HCT116 (cell line): ENCODE measurements around the gene VWA5B1. TPM values are rescaled to one million over a fixed set of nuclear protein-coding genes. Genes with fewer than 3 reads are reported as not detected.

Source experiments
- ATAC-seq: fragments of 200-7000 bp; cut with Tn5 transposase; 2 replicates; pipeline ENCODE4 v1.9.1; 2020; ENCODE audit warnings: mild to moderate bottlenecking, moderate library complexity
- BruUV-seq: library from RNA; stranded (reverse); fragments of 400-500 nt; replicated peaks from 2 replicates; lab custom pipeline; 2021; lab: Mats Ljungman, UMichigan
- CTCF ChIA-PET: fragments of 300-600 bp; sonication (Branson Sonifier 250); formaldehyde crosslinking; loops from one replicate; lab custom pipeline; 2021; ENCODE audit warnings: antibody characterized with exemption; lab: Charles Lee
- POLR2A ChIA-PET: fragments of 300-600, 350-600 bp; sonication (Branson Sonifier 250); formaldehyde crosslinking; loops from one replicate; lab custom pipeline; 2021; ENCODE audit warnings: antibody characterized with exemption; lab: Charles Lee
- RAD21 ChIA-PET, 2 experiments: fragments of 300-600 bp; sonication (Branson Sonifier 250); formaldehyde crosslinking; loops; one replicate each; lab custom pipeline; 2023; ENCODE audit warnings: low total read pairs in 2 of 2; ENCODE audit not compliant: uncharacterized antibody in 2 of 2, unreplicated experiment in 2 of 2, low non-redundant PET in 1 of 2; lab: Charles Lee
- DNase-seq: peaks from one replicate; pipeline ENCODE4 v3.0.0-alpha.2; 2010; ENCODE audit warnings: low read depth, low spot score
- H2AFZ ChIP-seq: fragments of 200-600 bp; shearing (Covaris generic), sonication (generic); 2 replicates; pipeline ENCODE4 v1.6.1; 2017; ENCODE audit warnings: low read depth, mixed run types, mixed read lengths, antibody characterized with exemption, low read length; ENCODE audit not compliant: poor library complexity, severe bottlenecking
- H3K27ac ChIP-seq: 2 replicates; pipeline ENCODE4 v1.5.1; 2012; ENCODE audit warnings: low read depth, low read length
- H3K27me3 ChIP-seq: fragments of 200-600 bp; sonication (generic); 2 replicates; pipeline ENCODE4 v1.6.1; 2016; ENCODE audit warnings: mixed run types, low read length, mixed read lengths; ENCODE audit not compliant: insufficient read depth
- H3K36me3 ChIP-seq, 2 experiments: fragments of 200-500 bp in 1 of 2; fragments of 200-600 bp in 1 of 2; sonication (Bioruptor generic) in 1 of 2; sonication (generic) in 1 of 2; 2 replicates each; pipeline versions ENCODE4 v1.5.1 to v1.6.1; 2014 to 2016; ENCODE audit warnings: low read length in 2 of 2, inconsistent platforms in 1 of 2, mixed read lengths in 1 of 2, mixed run types in 1 of 2; ENCODE audit not compliant: insufficient read depth in 2 of 2, control insufficient read depth in 1 of 2
- H3K4me1 ChIP-seq, 2 experiments: fragments of 200-600 bp in 1 of 2; sonication (generic) in 1 of 2; 2 replicates each; pipeline versions ENCODE4 v1.5.1 to v1.6.1; 2012 to 2017; ENCODE audit warnings: low read length in 2 of 2, inconsistent platforms in 1 of 2, mild to moderate bottlenecking in 1 of 2, mixed read lengths in 1 of 2, mixed run types in 1 of 2, moderate library complexity in 1 of 2; ENCODE audit not compliant: insufficient read depth in 2 of 2, control insufficient read depth in 1 of 2
- H3K4me2 ChIP-seq: fragments of 200-600 bp; sonication (generic); 2 replicates; pipeline ENCODE4 v1.6.1; 2017; ENCODE audit warnings: mixed run types, low read length, mixed read lengths
- H3K4me3 ChIP-seq, 2 experiments: fragments of 200-600 bp in 1 of 2; sonication (generic) in 1 of 2; replicated peaks in 1 of 2; 2 replicates each; pipeline ENCODE4 v1.5.1; 2011 to 2016; ENCODE audit warnings: low read length in 2 of 2, control low read depth in 1 of 2, low read depth in 1 of 2, mild to moderate bottlenecking in 1 of 2, mixed read lengths in 1 of 2, mixed run types in 1 of 2
- H3K79me2 ChIP-seq: fragments of 200-600 bp; sonication (generic); 2 replicates; pipeline ENCODE4 v1.6.1; 2017; ENCODE audit warnings: mild to moderate bottlenecking, mixed run types, low read length, moderate library complexity, mixed read lengths; ENCODE audit not compliant: insufficient read depth
- H3K9ac ChIP-seq: fragments of 200-600 bp; sonication (generic); 2 replicates; pipeline ENCODE4 v1.6.1; 2016; ENCODE audit warnings: low read length, mixed read lengths
- H3K9me2 ChIP-seq: fragments of 200-600 bp; sonication (generic), shearing (Covaris generic); 2 replicates; pipeline ENCODE4 v1.6.1; 2017; ENCODE audit warnings: mixed run types, mild to moderate bottlenecking, moderate library complexity; ENCODE audit not compliant: insufficient read depth
- H3K9me3 ChIP-seq, 2 experiments: fragments of 200-500 bp in 1 of 2; fragments of 200-600 bp in 1 of 2; sonication (Bioruptor generic) in 1 of 2; sonication (generic) in 1 of 2; 2 replicates each; pipeline ENCODE4 v1.6.1; 2014 to 2017; ENCODE audit warnings: low read length in 2 of 2, mixed read lengths in 2 of 2, inconsistent platforms in 1 of 2, low read depth in 1 of 2, mild to moderate bottlenecking in 1 of 2, mixed run types in 1 of 2, moderate library complexity in 1 of 2; ENCODE audit not compliant: control insufficient read depth in 1 of 2, insufficient read depth in 1 of 2
- H4K20me1 ChIP-seq: fragments of 200-600 bp; sonication (generic), shearing (Covaris generic); 2 replicates; pipeline ENCODE4 v1.6.1; 2017; ENCODE audit warnings: mixed run types, mild to moderate bottlenecking, moderate library complexity; ENCODE audit not compliant: insufficient read depth
- CEBPB ChIP-seq: IDR thresholded peaks from 2 replicates; pipeline ENCODE4 v1.6.1; 2012; ENCODE audit warnings: low read depth
- CTCF ChIP-seq, 3 experiments: fragments of 200-600 bp in 1 of 3; sonication (generic) in 1 of 3; IDR thresholded peaks in 2 of 3; conservative IDR thresholded peaks in 1 of 3; 2 replicates each; pipeline ENCODE4 v1.5.1; 2012 to 2017; ENCODE audit warnings: low read depth in 2 of 3, low read length in 2 of 3, antibody characterized with exemption in 1 of 3, borderline replicate concordance in 1 of 3, control low read depth in 1 of 3, mild to moderate bottlenecking in 1 of 3, mixed read lengths in 1 of 3, mixed run types in 1 of 3, moderate library complexity in 1 of 3; ENCODE audit not compliant: insufficient read depth in 1 of 3
- ELF1 ChIP-seq: IDR thresholded peaks from 2 replicates; pipeline ENCODE4 v1.6.1; 2012; ENCODE audit warnings: low read depth, borderline replicate concordance
- EZH2 ChIP-seq: fragments of 200-600 bp; sonication (generic); IDR thresholded peaks from 2 replicates; pipeline ENCODE4 v1.6.1; 2017; ENCODE audit warnings: antibody characterized with exemption, mixed run types
- EZH2phosphoT487 ChIP-seq: fragments of 200-600 bp; IDR thresholded peaks from 2 replicates; pipeline ENCODE4 v1.6.1; 2018; ENCODE audit warnings: antibody characterized with exemption, borderline replicate concordance
- FOSL1 ChIP-seq: IDR thresholded peaks from 2 replicates; pipeline ENCODE4 v1.6.1; 2012; ENCODE audit warnings: low read depth
- POLR2A ChIP-seq: IDR thresholded peaks from 2 replicates; pipeline ENCODE4 v1.7.0; 2011; ENCODE audit warnings: borderline replicate concordance; ENCODE audit not compliant: insufficient read depth, insufficient read length; ENCODE audit errors: extremely low read depth
- POLR2AphosphoS5 ChIP-seq: IDR thresholded peaks from 2 replicates; pipeline ENCODE4 v1.6.1; 2011; ENCODE audit warnings: mild to moderate bottlenecking, low read depth, low read length, moderate library complexity
- REST ChIP-seq: IDR thresholded peaks from 2 replicates; pipeline ENCODE4 v1.6.1; 2012; ENCODE audit warnings: low read depth
- SIN3A ChIP-seq: IDR thresholded peaks from 2 replicates; pipeline ENCODE4 v1.6.1; 2012; ENCODE audit warnings: low read depth
- SP1 ChIP-seq: IDR thresholded peaks from 2 replicates; pipeline ENCODE4 v1.6.1; 2012; ENCODE audit warnings: low read depth
- SRF ChIP-seq: IDR thresholded peaks from 2 replicates; pipeline ENCODE4 v1.6.1; 2012; ENCODE audit warnings: low read depth
- ZFX ChIP-seq: fragments of 450-650 bp; IDR thresholded peaks from 2 replicates; pipeline ENCODE4 v1.6.1; 2017
- ZNF274 ChIP-seq: fragments of 200-500 bp; sonication (Bioruptor generic); IDR thresholded peaks from 2 replicates; pipeline ENCODE4 v1.6.1; 2014; ENCODE audit warnings: mild to moderate bottlenecking, low read depth, low read length, inconsistent platforms
- intact Hi-C: fragments of 100-400 bp; cut with micrococcal nuclease; formaldehyde crosslinking; loops from 2 replicates; pipeline ENCODE4 v1.10.0; 2022
- total RNA-seq: library from RNA; stranded (reverse); gene quantifications from one replicate; pipeline ENCODE4 v1.2.1, GENCODE V29; 2021; ENCODE audit not compliant: unreplicated experiment
- TF ChIP-seq, protein P1 (sequence below): IDR thresholded peaks from 2 replicates; pipeline ENCODE4 v1.6.1; 2012
- TF ChIP-seq, protein P2 (sequence below): IDR thresholded peaks from 2 replicates; pipeline ENCODE4 v1.6.1; 2011; ENCODE audit warnings: mild to moderate bottlenecking, low read length, moderate library complexity; ENCODE audit not compliant: insufficient replicate concordance; ENCODE audit errors: extremely low read depth
- TF ChIP-seq, protein P3 (sequence below): IDR thresholded peaks from 2 replicates; pipeline ENCODE4 v1.6.1; 2012

VWA5B1 gene
- total RNA-seq, 1 experiment from 2014 or later: not detected

- H3K27me3 ChIP-seq: no peaks in the 10 kb centered on the region
- DNase-seq: peak; percentile 19
Observed at GRCh38 chr1:20359451-20360330, 69.0 kb downstream of the VWA5B1 start.

More at GRCh38 chr1:20359451-20360330, 69.0 kb downstream of the VWA5B1 start:
- Histone ChIP-seq H3K4me1 (peaks cover 13 to 24% of the 10 kb centered on the region in 2 experiments; a peak in 3 of 4 replicates), H3K4me2 (peak overlapping the region; percentile 54), H3K9me2 (no peaks in the 10 kb centered on the region), H4K20me1 (no peaks in the 10 kb centered on the region), H3K4me3 (no peak overlapping the region), H3K27ac (no peak overlapping the region), H3K9me3 (no peaks in the 10 kb centered on the region), H3K36me3 (no peaks in the 10 kb centered on the region), H3K9ac (no peak overlapping the region), H2AFZ (no peak overlapping the region), H3K79me2 (no peaks in the 10 kb centered on the region)
- ATAC-seq: no peak
- ChIA-PET POLR2A (no interaction called here), CTCF (interaction anchor here (1.4 kb wide), 1 partner anchor 8 kb away, joined by 3 read pairs; no protein-coding TSS in a partner anchor), RAD21 (no interaction called here)
- TF ChIP-seq FOSL1 (no peak), CEBPB (no peak), SRF (no peak), POLR2A (no peak), ELF1 (no peak), SIN3A (no peak), SP1 (no peak), ZFX (no peak), REST (no peak), ZNF274 (no peak), EZH2phosphoT487 (no peak), EZH2 (no peak), POLR2AphosphoS5 (no peak), CTCF (IDR thresholded peaks at IDR 0.05 in 2 of 3, conservative IDR thresholded peaks at IDR 0.05 in 1 of 3; ENCODE audit: borderline replicate concordance in 1 of 3, insufficient read depth in 1 of 3, low read depth in 2 of 3, low read length in 2 of 3) (no peak)
- TF ChIP-seq, protein P1, sequence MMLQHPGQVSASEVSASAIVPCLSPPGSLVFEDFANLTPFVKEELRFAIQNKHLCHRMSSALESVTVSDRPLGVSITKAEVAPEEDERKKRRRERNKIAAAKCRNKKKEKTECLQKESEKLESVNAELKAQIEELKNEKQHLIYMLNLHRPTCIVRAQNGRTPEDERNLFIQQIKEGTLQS: no peak
- TF ChIP-seq, protein P2, sequence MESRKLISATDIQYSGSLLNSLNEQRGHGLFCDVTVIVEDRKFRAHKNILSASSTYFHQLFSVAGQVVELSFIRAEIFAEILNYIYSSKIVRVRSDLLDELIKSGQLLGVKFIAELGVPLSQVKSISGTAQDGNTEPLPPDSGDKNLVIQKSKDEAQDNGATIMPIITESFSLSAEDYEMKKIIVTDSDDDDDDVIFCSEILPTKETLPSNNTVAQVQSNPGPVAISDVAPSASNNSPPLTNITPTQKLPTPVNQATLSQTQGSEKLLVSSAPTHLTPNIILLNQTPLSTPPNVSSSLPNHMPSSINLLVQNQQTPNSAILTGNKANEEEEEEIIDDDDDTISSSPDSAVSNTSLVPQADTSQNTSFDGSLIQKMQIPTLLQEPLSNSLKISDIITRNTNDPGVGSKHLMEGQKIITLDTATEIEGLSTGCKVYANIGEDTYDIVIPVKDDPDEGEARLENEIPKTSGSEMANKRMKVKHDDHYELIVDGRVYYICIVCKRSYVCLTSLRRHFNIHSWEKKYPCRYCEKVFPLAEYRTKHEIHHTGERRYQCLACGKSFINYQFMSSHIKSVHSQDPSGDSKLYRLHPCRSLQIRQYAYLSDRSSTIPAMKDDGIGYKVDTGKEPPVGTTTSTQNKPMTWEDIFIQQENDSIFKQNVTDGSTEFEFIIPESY: no peak
- TF ChIP-seq, protein P3, sequence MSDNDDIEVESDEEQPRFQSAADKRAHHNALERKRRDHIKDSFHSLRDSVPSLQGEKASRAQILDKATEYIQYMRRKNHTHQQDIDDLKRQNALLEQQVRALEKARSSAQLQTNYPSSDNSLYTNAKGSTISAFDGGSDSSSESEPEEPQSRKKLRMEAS: no peak; the same call in 1 of the 2 replicates
- BruUV-seq: no TSS peak
- intact Hi-C loops: loop anchor here (5.0 to 10.0 kb wide), 2 partner anchors 73 to 145 kb away; no protein-coding TSS in a partner anchor
